IPS-18c (cell line): Measurements from ENCODE around the gene AQP7.
"Not testable (repeated sequence)": the region's sequence is repeated elsewhere in the genome, so short reads cannot be mapped to it uniquely, and the experiment has no call there.

Experiments used
- H3K4me3 ChIP-seq: 2 replicates; pipeline ENCODE4 v1.7.0; 2013; ENCODE audit warnings: low read depth, mild to moderate bottlenecking, low read length, moderate library complexity; ENCODE audit not compliant: insufficient read depth
- H3K9me3 ChIP-seq: one replicate; pipeline ENCODE4 v1.6.1; 2013; ENCODE audit warnings: mild to moderate bottlenecking, low read length, moderate library complexity; ENCODE audit not compliant: control insufficient read depth, insufficient read depth

The AQP7 gene

GRCh38 chr9:33437205-33437604 lies 34.8 kb upstream of the AQP7 start:
- H3K4me3 ChIP-seq: no peak overlapping the region

GRCh38 chr9:33436445-33436844 lies 34.1 kb upstream of the AQP7 start:
- peaks cover 2% of the 10 kb centered on the region for H3K9me3 ChIP-seq
- no peak overlapping the region for H3K4me3 ChIP-seq

More at GRCh38 chr9:33437205-33437604, 34.8 kb upstream of the AQP7 start:
- peaks cover 2% of the 10 kb centered on the region for H3K9me3 ChIP-seq

- peaks cover 2% of the 10 kb centered on the region for H3K9me3 ChIP-seq
- H3K4me3 ChIP-seq: no peak overlapping the region
These were observed 33.5 kb upstream of the AQP7 start for GRCh38 chr9:33435821-33436277.

GRCh38 chr9:33434317-33435105 lies 32.1 kb upstream of the AQP7 start:
- H3K9me3 ChIP-seq: peaks cover 2% of the 10 kb centered on the region
- no peak overlapping the region for H3K4me3 ChIP-seq

GRCh38 chr9:33433871-33434270 lies 31.5 kb upstream of the AQP7 start:
- H3K4me3 ChIP-seq: no peak overlapping the region
- peaks cover 2% of the 10 kb centered on the region for H3K9me3 ChIP-seq

DNA sequence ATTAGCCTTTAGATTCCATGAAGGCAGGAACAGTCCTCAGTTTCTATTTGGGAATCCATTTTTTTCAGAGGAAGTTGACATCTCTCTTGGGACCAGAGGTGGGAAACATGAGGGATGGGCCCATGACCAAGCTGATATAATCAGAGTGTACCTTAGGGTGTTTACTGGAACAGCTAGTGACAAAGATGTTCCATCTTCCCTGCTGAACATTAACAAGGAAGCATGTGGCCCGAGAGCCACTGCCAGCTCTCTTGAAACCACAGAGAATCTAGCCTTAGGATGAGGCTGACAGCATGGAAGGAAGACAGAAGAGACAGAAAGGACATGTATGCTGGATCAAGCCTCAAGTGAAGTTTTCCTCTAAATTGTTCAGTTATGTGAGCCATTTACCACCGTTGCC lies 29.1 kb upstream of the AQP7 start:
- Histone ChIP-seq H3K4me3 (no peak overlapping the region), H3K9me3 (peaks cover 2% of the 10 kb centered on the region)

- Histone ChIP-seq H3K9me3 (peaks cover 2% of the 10 kb centered on the region), H3K4me3 (no peak overlapping the region)
These were observed 28.6 kb upstream of the AQP7 start for GRCh38 chr9:33430942-33431341.

DNA sequence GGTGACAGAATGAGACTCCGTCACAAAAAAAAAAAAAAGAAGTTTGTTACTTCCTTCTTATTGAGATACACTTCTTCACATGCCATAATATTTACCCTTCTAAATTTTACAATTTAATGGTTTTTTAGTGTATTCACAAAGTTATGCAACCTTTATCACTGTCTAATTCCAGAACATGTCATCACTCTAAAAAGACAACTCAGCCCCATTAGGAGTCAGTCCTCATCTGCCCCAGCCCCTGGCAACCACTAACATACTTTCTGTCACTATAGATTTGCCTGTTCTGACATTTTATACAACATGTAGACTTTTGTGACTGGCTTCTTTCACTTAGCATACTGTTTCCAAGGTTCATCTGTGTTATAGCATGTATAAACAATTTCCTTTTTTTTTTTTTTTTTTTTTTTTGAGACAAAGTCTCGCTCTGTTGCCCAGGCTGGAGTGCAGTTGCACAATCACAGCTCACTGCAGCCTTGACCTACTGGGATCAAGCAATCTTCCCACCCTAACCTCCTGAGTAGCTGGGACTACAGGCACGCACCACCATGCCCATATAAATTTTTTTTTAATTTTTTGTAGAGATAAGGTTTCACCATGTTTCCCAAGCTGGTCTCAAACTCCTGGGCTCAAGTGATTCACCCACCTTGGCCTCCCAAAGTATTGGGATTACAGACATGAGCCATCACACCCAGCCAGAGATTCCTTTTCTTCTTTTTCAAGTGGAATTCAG lies 27.1 kb upstream of the AQP7 start:
- Histone ChIP-seq H3K9me3 (no peaks in the 10 kb centered on the region), H3K4me3 (no peak overlapping the region)

DNA sequence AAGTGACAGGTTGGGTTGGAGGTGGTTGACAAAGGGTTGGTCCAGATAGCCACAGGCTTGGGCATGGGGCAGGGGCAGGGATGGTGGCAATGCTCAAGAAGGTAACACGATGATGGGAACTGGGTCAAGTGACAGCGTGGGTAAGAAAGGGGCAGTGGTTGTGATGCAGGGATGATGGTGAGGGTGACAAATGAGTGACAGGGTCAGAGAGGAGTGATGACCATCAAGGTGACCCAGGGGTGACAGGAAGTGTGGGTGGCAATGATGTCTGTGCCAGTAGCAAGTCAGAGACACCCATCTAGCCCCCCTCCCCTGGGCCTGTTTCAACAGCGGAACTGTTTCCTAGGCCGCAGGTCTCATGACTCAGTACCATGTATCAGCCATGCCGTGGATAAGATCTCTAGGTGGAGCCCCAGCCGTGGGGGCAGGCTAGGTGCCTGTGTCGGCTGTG lies 24.5 kb upstream of the AQP7 start:
- no peaks in the 10 kb centered on the region for H3K9me3 ChIP-seq
- no peak overlapping the region for H3K4me3 ChIP-seq

GRCh38 chr9:33425128-33425533 lies 22.8 kb upstream of the AQP7 start:
- no peaks in the 10 kb centered on the region for H3K9me3 ChIP-seq
- H3K4me3 ChIP-seq: no peak overlapping the region

DNA sequence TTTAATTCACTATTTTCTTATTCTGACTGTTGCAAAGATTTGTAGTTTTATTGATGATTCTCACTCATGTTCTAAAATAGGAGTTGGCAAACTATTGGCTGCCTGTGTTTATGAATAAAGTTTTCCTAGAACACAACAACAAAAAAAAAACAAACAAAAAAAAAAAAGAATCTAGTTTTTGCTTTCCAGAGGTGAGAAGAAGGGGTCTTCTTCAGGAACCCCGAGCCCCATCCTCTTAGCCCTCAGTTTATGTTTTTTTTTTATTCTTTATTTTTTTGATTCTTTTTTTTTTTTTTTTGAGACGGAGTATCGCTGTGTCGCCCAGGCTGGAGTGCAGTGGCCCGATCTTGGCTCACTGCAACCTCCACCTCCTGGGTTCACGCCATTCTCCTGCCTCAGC lies 22.1 kb upstream of the AQP7 start:
- H3K9me3 ChIP-seq, H3K4me3 ChIP-seq: not testable (repeated sequence)

- H3K4me3 ChIP-seq, H3K9me3 ChIP-seq: not testable (repeated sequence)
These were observed 21.7 kb upstream of the AQP7 start for GRCh38 chr9:33424043-33424442.

GRCh38 chr9:33419708-33420303 lies 17.4 kb upstream of the AQP7 start:
- Histone ChIP-seq H3K9me3 (no peaks in the 10 kb centered on the region), H3K4me3 (no peak overlapping the region)

GRCh38 chr9:33418090-33418489 lies 15.7 kb upstream of the AQP7 start:
- no peaks in the 10 kb centered on the region for H3K9me3 ChIP-seq
- no peak overlapping the region for H3K4me3 ChIP-seq

- no peaks in the 10 kb centered on the region for H3K9me3 ChIP-seq
These were observed 14.6 kb upstream of the AQP7 start for GRCh38 chr9:33416996-33417395.

DNA sequence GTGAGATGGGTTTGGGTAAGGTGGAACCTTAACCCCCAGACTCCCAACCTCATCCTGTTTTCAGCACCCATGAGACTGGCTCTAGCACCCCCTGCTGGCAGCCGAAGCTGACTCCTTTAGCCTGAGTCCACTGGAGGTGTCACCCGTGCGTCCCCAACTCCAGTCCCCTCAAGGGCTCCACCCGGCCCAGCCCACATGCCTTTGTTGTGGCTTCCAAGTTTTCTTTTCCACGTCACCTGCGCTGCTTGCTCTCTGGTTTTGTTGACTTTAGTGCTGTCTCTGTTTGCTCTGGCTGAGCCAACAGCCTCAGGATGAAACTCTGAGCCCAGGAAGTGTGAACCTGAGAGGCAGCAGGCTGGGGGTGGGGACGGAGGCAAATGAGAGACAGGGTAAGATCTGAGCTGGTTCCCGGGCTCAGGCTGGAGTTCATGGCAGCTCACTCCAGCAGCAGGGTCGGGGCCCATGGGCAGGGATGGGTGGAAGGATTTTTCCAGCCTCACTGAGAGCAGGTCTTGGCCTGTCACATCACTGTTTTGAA lies 13.2 kb upstream of the AQP7 start:
- Histone ChIP-seq H3K4me3 (no peak overlapping the region), H3K9me3 (no peaks in the 10 kb centered on the region)

More at GRCh38 chr9:33416996-33417395, 14.6 kb upstream of the AQP7 start:
- no peak overlapping the region for H3K4me3 ChIP-seq

- Histone ChIP-seq H3K4me3 (no peak overlapping the region), H3K9me3 (no peaks in the 10 kb centered on the region)
These were observed 12.6 kb upstream of the AQP7 start for GRCh38 chr9:33414889-33415500.
